GM19351 (cell line): ENCODE measurements around the gene GPR152.

ENCODE experiments used
- ATAC-seq: cut with Tn5 transposase; IDR thresholded peaks from one replicate; pipeline ENCODE4 v1.9.1; 2021; ENCODE audit warnings: mild to moderate bottlenecking, moderate library complexity; ENCODE audit not compliant: unreplicated experiment

Gene GPR152, protein sequence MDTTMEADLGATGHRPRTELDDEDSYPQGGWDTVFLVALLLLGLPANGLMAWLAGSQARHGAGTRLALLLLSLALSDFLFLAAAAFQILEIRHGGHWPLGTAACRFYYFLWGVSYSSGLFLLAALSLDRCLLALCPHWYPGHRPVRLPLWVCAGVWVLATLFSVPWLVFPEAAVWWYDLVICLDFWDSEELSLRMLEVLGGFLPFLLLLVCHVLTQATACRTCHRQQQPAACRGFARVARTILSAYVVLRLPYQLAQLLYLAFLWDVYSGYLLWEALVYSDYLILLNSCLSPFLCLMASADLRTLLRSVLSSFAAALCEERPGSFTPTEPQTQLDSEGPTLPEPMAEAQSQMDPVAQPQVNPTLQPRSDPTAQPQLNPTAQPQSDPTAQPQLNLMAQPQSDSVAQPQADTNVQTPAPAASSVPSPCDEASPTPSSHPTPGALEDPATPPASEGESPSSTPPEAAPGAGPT

DNA sequence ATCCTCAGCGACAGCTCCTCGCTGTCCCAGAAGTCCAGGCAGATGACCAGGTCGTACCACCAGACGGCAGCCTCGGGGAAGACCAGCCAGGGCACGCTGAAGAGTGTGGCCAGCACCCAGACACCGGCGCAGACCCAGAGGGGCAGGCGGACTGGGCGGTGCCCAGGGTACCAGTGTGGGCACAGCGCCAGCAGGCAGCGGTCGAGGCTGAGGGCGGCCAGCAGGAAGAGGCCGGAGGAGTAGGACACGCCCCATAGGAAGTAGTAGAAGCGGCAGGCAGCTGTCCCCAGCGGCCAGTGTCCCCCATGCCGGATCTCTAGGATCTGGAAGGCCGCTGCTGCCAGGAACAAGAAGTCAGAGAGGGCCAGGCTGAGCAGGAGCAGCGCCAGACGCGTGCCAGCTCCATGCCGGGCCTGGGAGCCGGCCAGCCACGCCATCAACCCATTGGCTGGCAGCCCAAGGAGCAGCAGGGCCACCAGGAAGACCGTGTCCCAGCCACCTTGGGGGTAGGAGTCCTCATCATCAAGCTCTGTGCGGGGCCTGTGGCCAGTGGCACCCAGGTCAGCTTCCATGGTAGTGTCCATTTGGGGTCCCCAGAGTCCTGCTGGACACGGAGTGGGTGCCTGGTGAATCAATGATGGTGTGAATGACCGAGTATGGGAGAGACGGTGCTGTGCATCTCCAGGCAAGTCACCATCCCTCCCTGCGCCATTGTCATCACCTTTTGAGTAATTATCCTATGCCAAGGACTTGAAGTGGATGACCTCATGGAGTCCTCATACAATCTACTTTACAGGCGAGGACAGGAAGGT, at the start of gene GPR152:
TSS of gene GPR152 (minus strand) at position 589 of the 812 bp plus-strand sequence. CDS start at position 584, 5 bp downstream.
- no peak for ATAC-seq

DNA sequence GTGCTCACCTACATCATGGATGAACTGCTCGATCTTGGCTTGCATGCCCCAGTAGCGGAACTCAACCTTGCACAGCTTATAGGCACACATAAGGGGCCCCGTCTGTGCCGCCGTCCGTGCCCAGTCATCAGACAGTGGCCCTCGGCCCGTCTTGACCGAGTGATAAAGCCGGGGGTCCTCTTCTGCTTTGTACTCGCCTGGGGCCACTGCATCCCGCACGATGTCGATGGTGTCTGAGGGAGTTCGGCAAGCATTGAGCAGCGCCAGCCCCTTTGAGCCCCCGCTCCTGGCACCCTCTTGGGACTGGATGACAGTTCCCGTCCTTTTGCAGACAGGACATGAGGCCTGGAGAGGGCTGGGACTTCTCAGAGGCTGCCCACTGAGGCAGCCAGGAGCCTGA, 49.3 kb upstream of the GPR152 start:
- no peak for ATAC-seq

DNA sequence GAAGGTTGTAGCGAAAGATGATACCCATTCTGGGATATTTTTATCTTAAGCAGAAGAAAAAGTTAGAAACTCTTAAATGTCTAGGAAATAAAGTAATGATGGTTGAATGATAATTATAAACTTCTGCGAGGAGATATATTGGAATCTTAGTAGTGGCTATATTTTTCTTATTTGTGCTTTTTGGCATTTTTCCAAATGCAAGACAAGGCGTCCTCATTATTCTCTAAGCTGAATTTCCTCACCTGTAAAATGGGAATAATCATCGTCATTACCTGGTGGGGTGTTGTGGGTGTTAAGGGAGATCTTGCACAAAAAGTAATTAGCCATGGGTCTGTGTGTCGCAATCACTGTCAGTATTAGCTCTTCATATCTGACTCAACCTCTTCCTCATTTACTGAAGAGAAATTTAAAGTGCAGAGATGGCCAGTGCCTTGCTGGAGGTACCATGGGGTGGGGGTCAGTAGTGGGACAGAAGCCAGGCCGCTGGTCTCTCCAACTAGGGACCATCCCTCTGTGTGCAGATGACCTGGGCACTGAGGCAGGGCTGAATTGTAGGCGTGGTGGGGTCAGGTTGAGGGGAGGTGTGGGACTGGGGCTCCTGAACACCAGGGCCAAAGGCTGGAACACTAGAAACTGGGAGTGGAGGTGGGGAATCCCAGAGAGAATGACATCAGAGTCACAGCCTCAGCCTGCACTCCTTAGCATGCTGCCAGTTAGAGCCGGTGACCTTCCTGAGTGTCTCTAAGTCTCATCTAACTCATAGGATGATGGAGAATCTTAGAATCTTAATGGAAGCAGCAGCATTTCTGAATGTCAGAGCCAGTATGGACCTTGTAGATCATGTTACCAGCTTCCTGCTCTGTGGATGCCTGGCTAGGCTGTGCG, 48.5 kb upstream of the GPR152 start:
- no peak for ATAC-seq

DNA sequence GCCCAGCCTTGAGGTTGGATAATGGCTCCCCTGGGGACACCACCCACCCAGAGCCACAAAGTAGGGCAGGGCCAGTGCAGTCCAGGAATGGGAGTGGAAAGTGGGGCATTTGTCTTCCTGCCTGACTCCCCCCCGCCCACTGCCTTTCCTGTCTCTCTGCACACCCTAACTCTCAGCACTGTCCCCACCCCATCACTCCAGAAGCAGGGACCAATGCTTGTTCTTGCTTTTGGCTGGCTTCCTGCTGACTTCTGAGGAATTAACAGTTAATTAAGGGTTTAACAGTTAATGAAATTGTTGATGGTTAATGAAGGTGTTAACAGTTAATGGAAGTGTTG, 47.9 kb upstream of the GPR152 start:
- ATAC-seq: no peak

DNA sequence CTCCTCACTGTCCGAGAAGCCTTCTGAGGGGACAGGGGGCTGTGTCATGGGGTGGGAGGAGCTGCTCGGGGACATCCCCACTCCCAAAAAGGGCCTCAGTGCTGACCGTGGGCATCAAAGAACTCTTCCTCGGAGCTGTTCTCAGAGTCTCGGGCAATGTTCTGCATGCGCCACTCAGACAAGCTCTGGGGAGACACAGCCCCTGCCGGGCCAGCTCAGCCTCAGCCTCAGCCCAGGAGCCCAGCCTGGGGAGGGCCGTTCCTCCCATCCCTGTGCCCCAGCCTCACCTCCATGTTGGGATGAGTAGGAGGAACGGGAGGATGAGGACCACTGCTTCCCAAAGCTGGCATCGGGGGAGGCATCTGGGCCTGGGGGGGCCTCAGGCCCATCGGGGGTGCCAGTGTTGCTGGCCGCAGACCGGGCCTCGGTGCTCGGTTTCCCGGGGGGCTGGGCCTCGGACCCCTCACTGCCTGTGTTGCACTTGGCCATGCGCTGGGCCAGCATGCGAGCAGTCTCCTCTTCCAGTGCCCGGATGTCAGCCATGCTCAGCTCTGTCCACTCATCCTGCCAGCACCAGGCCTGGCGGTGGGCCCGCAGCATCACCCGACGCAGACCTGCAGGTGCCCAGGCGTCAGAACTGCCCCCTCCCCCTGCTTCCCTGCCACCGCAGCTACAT, 47.4 kb upstream of the GPR152 start:
- no peak for ATAC-seq

DNA sequence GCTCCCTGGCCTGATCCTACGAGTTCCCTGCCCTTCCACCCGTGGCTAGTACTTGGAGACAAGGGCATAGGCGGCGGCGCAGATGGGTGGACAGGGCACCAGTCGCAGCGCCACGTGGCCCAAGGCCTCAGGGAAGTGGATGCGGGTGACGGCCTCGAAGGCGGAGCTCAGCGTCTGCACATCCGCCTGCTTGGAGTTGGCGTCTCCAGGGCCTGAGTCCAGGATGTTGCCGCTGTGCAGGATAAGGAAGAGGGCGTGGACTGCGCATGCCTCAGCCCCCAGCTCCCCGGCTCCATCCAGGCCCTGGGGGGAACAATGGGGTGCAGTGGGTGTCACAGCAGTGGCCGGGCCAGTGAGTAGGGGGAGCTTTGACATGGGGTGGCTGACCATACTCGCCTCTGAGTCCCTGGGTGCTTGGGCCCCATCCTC, 46.0 kb upstream of the GPR152 start:
- no peak for ATAC-seq

DNA sequence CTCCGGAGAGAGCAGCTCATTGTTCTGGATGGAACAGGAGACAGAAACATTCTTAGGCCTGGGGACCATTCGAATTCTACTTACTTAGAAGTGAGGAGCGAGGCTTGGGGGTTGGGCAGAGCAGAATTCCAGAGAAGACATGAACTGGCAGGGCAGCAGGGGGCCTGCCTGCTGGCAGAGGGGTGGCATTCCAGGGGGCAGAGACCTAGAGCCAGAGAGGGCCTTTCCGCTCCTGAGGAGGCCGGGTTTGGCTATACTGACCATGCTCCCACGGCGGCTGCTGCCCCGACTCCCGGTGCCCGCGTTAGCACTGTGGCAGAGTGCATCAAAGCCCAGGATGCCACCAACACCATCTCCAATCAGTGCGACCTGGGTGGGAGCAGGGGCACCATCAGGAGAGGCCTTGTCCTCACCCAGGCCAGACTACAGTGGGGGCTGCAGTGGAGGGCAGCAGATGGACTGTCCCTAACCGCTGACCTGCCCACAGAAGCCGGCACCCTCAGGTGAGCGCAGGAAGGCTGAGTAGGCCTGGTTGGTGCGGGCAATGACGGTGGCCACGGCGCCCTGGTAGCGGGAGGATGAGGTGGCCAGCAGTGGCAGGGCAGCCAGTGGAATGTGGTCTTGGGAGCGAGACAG, 45.2 kb upstream of the GPR152 start:
- ATAC-seq: no peak

DNA sequence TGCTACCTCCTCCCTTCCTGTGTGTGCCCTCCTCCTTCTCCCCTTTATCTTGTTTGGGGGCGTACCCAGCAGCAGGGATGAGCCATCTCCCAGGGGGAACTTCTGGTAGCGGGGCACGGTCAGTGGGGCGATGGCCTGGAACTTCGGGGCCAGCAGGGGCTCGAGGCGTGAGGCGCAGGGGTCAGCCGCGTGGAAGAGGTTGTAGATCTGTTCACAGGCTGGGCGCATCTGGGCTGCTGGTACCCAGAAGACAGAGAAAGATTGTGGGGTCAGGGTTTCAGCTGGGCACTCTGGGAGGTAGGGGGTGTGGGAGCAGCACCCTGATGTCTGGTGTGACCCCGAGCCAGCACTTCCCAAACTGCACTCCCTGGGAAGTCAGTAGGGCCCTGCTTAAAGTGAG, 43.6 kb upstream of the GPR152 start:
- no peak for ATAC-seq

DNA sequence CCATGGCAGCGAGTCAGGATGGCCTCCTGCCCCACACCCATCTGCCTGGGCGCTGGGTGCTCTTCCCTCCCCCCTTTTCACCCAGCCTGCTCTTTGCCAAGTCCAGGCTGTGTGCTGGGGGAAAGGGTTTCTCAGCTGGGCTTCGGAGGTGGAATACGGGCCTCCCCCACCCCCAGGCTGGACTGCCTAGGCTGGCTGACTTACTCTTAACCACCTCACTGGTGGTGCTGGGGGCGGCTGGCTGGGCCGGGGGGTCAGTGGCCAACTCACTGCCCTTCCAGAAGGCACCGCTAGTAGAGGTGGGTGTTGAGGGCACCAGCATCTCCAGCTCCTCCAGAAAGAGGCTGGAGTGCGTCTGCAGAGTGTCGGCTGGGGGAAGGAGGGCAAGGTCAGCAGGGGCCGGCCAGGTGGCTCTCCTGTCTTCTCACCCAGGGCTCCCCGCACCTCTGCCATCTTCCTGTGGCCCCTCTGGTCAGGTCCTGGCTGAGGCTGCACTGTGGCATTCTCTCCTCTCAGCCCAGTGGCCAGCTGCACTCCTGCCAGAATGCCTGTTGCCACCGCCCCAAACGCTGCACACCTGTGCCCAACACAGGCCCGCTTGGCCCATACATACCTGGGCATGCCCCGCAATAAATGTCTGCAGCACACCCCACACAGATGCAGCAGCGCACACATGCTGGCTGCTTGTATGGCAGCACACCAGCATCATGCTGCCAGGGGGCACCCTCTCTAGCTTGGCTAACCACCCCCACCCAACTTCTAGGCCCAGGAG, 42.9 kb upstream of the GPR152 start:
- no peak for ATAC-seq

DNA sequence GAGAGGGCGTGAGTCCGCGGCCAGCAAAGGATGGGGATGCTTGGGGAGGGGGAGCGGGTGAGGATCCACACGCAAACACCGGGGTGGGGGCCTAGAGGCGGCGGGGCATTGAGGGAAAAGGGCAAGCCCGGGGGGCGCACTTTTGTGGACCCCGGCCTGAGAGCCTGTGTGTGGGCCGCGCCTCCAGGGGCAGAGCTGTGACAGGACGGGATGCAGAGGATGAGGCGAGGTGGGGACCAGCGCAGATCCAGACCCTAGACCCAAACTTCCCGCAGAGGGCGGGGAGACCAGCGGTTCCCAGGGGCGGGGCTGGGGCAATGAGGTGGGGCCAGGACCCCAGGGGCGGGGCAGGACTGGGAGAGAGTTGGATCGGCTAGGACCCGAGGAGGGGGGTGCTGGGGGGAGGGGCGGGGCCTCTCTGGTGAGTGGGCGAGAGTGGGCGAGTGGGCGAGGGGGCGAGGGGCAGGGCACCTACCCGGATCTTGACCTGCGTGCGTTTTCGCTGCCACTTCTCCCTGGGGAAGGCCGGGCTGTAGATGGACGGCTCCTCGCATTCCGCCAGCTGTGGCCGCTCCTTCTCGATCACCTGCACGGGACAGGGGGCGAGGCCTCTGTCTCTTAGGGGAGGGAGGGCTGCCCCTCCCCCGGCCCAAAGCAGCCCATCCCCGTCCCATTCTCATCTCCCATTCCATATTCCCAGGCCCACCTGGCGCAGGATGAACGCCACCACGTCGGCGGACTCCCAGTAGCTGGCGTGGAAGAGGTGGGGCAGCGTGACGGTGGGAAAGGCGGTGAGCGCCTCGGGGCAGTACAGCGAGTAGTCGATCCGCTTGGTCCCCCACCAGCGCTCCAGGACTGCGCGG, 42.1 kb upstream of the GPR152 start:
- no peak for ATAC-seq

DNA sequence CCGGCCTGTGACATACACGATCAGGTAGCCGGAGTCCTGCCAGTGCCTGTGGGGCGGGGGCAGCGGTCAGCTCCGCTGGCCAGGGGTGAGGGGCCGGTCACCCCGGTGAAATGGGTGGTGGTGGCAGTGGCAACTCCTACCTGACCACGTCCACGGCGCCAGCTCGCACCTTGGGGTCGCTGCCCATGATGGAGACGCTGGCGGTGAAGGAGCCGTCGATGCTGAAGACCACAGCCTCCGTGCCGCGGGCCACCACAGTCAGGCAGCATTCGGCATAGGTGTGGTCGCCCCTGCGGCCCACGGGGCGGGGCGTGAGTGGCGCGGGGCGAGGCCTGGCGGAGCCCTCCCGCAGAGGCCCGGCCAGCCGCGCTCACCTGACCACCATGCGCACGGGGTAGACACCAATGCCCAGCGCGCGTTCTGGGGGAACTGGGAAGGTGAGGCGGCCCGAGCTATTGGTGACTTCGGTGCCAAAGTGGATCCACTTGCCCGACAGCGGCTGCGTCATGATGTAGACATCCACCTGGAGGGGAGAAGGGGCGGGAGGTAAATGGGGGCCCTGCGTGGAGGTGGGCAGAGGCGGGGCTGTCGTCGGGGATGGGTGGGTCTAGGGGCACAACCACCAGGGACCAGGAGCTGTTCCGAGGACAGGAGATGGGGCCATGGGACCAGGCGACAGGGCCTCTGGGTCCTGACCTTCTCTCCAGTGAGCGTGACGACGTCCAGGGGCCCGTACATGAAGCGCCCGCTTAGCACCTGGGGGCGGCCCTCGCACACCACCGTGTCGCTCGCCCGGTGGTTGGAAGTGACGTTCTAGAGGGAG, 41.2 kb upstream of the GPR152 start:
- no peak for ATAC-seq

DNA sequence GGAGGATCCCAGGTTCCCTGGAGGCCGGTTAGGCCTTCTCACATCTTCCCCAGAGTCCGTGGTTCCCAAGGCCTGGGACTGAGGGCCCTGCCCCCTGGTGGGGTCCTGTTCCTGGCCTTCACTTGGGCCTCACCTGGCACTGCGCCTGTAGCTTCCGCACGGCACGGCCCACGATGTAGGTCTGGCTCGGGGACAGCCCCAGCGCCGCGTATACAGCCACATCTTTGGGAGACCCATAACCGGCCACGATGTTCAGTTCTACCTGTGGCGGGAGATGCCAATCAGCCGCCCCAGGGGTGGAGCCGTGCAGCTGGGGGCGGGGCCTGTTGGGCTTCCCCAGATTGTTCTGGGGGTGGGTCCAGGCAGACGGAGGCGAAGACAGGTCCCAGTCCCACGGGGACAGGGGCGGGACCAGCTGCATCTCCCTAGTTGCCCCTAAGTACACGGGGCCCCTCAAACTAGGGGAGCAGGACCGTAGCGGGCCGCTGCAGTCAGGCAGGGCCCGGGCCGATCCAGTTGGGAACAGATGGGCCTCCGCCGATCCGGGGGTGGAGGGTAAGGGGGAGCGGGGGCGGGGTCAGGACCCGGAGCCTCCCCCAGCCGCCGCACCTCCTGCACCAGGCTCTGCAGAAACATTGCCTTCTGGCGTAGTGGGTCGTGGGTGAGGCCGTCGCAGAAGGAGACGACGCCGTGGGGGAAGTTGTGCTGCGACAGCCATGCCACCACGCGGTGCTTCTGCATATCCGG, 40.4 kb upstream of the GPR152 start:
- no peak for ATAC-seq

DNA sequence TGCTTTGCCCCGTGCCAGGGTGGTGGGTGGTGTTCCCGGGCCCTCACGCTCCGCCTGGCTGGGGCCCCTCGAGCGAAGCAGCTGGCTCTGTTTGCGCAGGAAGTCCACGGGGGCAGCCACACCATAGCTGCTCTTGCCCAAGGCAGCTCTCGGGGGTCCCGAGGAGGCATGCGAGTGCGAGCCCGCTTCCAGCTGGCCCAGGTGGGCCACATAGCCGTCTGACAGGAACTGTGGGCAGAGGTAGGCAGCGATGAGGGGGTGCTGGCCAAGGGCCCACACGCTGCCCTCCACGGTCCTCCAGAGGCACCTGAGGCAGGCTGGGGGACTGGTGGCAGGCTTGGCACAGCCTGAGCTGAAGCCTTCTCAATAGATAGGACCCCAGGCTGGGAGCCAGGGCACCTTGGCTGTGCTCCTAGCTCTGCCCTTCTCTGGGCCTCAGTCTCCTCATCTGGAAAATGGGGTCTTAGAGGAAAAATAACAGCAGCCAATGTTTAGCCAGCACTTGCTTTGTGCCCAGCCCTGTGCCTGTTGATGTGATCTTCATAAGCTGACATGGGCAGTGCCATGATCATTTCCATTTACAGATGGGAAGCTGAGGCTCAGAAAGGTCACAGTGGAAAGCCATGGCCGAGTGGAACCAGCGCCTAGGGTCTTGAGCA, 39.7 kb upstream of the GPR152 start:
- no peak for ATAC-seq

DNA sequence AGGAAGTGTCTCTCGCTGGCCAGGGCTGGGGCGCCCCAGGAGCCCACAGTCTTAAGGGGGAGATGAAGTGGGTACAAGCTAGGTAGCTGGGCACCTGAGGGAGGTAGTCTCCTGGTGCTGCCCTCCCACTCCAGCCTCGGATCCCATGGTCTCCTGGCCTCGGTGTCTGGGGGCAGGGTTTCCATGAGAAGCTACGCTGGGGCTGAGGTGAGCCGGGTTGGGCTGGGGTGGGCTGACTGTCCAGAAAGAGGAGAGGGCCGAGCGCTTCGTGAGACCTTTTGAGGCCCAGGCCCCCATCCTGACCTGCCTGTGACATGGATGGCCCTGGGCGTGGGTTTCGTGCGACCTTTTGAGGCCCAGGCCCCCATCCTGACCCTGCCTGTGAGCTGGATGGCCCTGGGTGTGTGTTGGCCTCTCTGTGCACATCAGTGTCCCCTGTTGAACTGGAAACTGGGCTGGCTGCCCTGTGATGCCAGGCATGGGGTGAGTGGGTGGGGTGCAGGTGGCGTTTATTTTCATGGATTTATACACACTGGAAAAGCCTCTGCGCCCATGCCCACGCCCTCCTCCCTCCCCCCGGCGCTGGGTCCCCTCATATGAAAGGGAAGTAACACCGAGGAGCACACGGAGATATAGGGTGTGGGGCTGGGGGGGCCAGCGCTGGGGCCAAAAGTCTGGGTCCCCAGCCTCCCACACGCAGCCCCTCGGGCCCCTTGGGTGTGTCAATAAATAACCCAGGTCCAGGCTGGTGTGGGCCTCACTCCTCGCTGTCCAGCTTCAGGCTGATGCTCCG, 38.9 kb upstream of the GPR152 start:
- ATAC-seq: no peak

DNA sequence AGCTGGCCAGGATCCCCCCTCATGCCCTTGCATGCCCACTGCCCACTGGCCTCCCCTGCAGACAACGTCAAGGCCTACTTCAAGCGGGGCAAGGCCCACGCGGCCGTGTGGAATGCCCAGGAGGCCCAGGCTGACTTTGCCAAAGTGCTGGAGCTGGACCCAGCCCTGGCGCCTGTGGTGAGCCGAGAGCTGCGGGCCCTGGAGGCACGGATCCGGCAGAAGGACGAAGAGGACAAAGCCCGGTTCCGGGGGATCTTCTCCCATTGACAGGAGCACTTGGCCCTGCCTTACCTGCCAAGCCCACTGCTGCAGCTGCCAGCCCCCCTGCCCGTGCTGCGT, 38.2 kb upstream of the GPR152 start:
- no peak for ATAC-seq
